Endothelial cell of coronary artery (primary cell): Measurements from ENCODE around the gene MPP3. TPM values are rescaled to one million over a fixed set of nuclear protein-coding genes. Genes with fewer than 3 reads are reported as not detected.

Experiments
- total RNA-seq: library from RNA; depleted of rRNA; stranded (reverse); fragments of >200 nt; gene quantifications from 2 replicates; pipeline ENCODE4 v1.2.3, GENCODE V29; 2014

MPP3 gene, protein sequence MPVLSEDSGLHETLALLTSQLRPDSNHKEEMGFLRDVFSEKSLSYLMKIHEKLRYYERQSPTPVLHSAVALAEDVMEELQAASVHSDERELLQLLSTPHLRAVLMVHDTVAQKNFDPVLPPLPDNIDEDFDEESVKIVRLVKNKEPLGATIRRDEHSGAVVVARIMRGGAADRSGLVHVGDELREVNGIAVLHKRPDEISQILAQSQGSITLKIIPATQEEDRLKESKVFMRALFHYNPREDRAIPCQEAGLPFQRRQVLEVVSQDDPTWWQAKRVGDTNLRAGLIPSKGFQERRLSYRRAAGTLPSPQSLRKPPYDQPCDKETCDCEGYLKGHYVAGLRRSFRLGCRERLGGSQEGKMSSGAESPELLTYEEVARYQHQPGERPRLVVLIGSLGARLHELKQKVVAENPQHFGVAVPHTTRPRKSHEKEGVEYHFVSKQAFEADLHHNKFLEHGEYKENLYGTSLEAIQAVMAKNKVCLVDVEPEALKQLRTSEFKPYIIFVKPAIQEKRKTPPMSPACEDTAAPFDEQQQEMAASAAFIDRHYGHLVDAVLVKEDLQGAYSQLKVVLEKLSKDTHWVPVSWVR
- 7.9 and 11.6 TPM in 2 replicates for total RNA-seq

DNA sequence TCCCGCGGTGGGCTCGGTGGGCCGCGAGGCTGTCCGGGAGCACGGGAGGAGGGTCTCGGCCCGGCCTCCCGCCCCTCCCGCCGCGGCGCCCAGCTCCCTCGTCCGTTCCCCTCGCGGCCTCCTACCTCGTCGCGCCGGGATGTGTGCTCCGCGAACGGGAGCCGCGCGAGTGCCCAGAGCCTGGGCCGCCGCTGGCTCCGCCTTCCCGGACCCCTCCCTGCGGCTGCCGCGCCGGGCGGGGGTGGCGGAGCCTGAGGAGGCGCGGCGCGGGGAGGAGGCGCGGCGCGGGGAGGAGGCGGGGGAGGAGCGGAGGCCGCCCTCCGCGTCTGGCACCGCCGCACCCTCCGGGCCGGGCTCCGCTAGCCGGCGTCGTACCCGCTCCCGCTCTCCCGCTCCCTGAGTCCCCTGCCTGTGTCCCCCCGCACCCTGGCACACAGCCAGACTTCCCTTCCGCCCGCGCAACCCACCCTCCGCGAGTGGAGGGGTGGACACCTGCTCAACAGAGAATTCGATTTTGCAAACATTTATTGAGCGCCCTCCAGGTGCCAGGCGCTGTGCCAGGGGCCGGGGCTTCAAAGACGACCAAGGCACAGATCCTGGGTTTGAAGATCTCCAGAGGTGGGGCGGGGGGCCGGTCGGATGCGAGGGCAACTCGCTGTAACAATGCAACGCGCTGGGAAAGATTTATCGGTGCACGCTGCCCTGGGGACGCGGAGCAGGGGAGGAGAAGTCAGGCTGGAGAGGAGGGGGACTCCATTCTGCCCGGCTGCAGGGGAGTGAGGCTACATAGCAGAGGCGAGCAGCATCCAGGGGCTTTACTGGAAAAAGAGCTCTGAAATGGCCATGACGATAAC, at the start of gene MPP3:
MPP3 (minus strand) TSS at position 171 of the 854 bp plus-strand sequence. CDS start 1,240 bp downstream, outside the sequence.

DNA sequence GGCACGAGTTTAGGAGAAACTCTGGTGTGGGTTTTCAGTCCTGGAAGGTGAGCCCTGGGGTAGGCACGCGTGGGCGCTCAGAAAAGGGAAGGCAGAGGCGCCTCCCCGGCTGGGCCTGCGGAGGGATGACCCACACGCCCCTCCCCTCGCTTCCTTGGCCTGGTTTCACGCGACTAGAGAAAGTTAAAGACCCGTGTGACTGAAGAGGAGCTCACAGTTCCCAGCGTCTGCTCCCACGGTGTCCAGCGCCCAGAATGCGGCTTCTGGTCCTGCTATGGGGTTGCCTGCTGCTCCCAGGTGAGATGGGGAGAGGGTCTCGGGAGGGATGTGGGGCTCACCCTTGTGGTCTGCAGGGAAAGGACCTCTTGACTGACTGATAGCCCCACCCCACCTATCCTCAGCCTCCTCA, 14.0 kb upstream of the MPP3 start, which contains the start of gene CD300LG:
CD300LG (plus strand) TSS at position 214 of the 409 bp plus-strand sequence; CDS start at position 255, 41 bp downstream.

DNA sequence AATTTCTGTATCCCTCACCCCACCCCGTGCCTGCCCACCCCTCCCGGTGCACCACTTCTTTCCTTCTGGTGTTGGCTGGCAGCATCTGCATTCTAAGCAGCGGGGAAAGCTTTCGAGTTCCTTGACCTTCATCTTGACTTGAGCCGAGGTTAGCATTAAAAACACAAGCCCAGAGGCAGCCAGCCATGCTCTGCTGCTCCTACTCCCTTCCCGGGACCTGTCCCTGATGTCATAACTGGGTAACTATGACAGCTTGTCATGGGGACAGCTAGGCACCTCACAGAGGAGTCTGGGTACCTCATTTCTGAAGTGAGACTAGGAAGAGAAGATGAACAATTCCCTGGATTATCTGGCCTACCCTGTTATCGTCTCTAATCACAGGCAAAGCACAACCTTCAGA, 52.8 kb downstream of the MPP3 start, which contains the start of gene CFAP97D1:
CFAP97D1 (plus strand) TSS at position 301 of the 400 bp plus-strand sequence; CDS start at position 329, 28 bp downstream.

DNA sequence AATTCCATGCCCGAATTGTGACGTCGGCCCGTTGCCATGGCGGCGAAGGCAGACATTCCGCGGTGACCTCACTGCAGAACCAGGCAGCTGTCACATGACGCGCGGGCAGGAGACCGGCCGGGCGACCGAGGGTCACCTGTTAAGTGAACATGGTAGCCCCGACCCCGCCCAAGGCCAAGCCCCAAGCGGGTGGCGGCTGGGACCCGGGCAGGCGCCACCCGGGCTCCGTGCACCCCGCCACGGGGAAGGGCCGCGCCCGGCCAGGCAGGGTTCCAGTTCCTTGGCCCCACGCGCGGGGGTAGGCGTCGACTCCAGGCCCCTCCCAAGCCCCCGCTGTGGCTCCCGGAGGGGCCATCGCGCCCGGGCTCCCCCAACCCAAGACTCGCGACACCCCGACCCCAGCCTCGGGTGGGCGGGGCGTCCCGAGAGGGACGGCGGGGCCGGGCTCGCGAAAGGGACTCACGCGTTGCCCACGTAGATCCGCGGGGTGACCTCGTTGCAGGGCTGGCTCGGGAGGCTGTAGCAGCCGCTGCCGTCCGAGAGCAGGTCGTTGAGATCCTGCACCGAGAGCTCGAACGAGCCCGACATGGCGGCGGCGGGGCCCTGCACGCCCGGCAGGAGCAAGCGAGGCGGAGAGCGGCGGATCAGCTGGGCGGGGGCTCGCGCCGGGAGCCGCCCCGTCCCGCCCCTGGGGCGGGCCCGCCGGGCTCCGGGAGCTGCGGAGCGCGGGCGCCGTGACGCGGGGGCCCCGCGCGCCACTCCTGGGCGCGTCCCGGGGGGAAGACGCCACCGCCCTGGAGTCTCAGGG, 54.4 kb downstream of the MPP3 start, which contains the start of gene DUSP3:
DUSP3 (minus strand) TSS at position 641 of the 808 bp plus-strand sequence; CDS start at position 588, 53 bp downstream.

DNA sequence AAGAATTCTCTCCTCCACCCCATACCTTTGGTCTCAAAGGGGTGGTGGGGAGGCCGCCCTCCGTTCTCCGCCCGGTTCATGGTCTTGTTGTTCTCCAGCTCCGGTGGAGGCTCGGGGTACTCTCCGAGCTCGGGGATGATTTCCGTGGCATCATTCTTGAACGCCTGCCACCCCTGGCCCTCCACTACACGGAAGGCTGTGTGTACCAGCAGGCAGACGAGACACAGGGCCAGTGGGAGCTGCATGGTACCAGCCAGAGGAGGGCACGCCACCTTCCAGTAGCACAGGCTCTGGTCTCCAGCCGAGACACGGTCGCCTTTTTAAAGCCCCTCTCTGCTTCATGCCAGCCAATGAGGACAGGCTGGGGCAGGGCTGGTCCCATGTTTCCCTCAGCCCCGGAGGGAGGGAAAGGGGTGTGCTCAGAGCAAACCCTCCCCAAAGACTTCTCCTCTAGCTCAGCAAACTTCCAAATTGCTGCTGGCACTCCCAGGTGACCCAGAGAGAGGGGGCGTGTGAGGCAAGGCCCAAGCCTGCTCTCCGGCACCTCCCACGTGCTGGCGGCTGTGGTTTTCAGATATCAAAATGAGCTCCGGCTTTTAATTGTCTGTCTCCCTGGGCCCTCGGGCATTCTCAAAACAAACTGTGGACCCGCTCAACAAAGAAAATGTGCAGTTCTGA, 74.3 kb downstream of the MPP3 start, which contains the start of gene SOST:
SOST (minus strand) TSS at position 295 of the 678 bp plus-strand sequence; CDS start at position 245, 50 bp downstream.

Other genes with a start within 250 kb of the MPP3 start
- not detected in 2 replicates for gene MEOX1, start 171.2 kb downstream of the MPP3 start, total RNA-seq
- gene SOST, start 74.4 kb downstream of the MPP3 start, total RNA-seq, result not detected in 2 replicates
- gene DUSP3, start 54.2 kb downstream of the MPP3 start, total RNA-seq, result 47.4 and 60.8 TPM in 2 replicates
- under 0.01 TPM in 1 of 2 replicates, not detected in the other for gene CFAP97D1, start 52.7 kb downstream of the MPP3 start, total RNA-seq
- gene CD300LG, start 14.0 kb upstream of the MPP3 start, total RNA-seq, result 0.09 TPM in 2 replicates
- gene MPP2, start 74.4 kb upstream of the MPP3 start, total RNA-seq, result 0.54 and 2.7 TPM in 2 replicates
- gene PPY, start 109.3 kb upstream of the MPP3 start, total RNA-seq, result not detected in 2 replicates
- gene PYY, start 120.8 kb upstream of the MPP3 start, total RNA-seq, result not detected in 2 replicates
- 1.3 and 6.4 TPM in 2 replicates for gene NAGS, start 171.5 kb upstream of the MPP3 start, total RNA-seq
- 60.2 and 87.8 TPM in 2 replicates for gene TMEM101, start 181.8 kb upstream of the MPP3 start, total RNA-seq
- 26.1 and 28.3 TPM in 2 replicates for gene LSM12, start 233.5 kb upstream of the MPP3 start, total RNA-seq
- 19.3 and 24.1 TPM in 2 replicates for gene G6PC3, start 237.6 kb upstream of the MPP3 start, total RNA-seq